Astrocyte of the cerebellum (primary cell): ENCODE measurements around the gene GORASP1.

Experiments
- DNase-seq: peaks from one replicate; pipeline ENCODE4 v3.0.0-alpha.2; 2011; ENCODE audit warnings: low read depth
- H3K4me3 ChIP-seq: 2 replicates; pipeline ENCODE4 v1.5.1; 2011; ENCODE audit warnings: mild to moderate bottlenecking, low read depth, low read length, moderate library complexity
- CTCF ChIP-seq: IDR thresholded peaks from 2 replicates; pipeline ENCODE4 v1.5.1; 2012; ENCODE audit warnings: low read length, low read depth, moderate library complexity, mild to moderate bottlenecking; ENCODE audit errors: missing control alignments
- in situ Hi-C: cut with HindIII; loops from 2 replicates; pipeline ENCODE4 v1.10.0; 2017; ENCODE audit warnings: low sequenced_read_pairs

Gene GORASP1

GRCh38 chr3:39090922-39091321 lies 16.5 kb downstream of the GORASP1 start:
- no peak overlapping the region for H3K4me3 ChIP-seq
- peak; percentile 3 for DNase-seq
- no peak for TF ChIP-seq CTCF
- in situ Hi-C loops: no loop called here

GRCh38 chr3:39088889-39089288 lies 18.5 kb downstream of the GORASP1 start:
- no peak overlapping the region for H3K4me3 ChIP-seq
- in situ Hi-C loops: no loop called here
- TF ChIP-seq CTCF: no peak
- DNase-seq: no peak

- in situ Hi-C loops: no loop called here
- DNase-seq: no peak
- no peak overlapping the region for H3K4me3 ChIP-seq
- TF ChIP-seq CTCF: no peak
These were observed 19.0 kb downstream of the GORASP1 start for GRCh38 chr3:39088456-39088855.

- TF ChIP-seq CTCF: no peak
- in situ Hi-C loops: no loop called here
These were observed 21.3 kb downstream of the GORASP1 start for GRCh38 chr3:39086144-39086543.

GRCh38 chr3:39082666-39083313 lies 24.6 kb downstream of the GORASP1 start:
- in situ Hi-C loops: no loop called here

More at GRCh38 chr3:39086144-39086543, 21.3 kb downstream of the GORASP1 start:
- no peak for DNase-seq
- no peak overlapping the region for H3K4me3 ChIP-seq

GRCh38 chr3:39080026-39080425 lies 27.4 kb downstream of the GORASP1 start:
- no peak for TF ChIP-seq CTCF
- no peak overlapping the region for H3K4me3 ChIP-seq
- in situ Hi-C loops: no loop called here
- no peak for DNase-seq

More at GRCh38 chr3:39082666-39083313, 24.6 kb downstream of the GORASP1 start:
- H3K4me3 ChIP-seq: no peak overlapping the region
- TF ChIP-seq CTCF: no peak
- no peak for DNase-seq
